ENCODE results near the gene SYT9.

SYT9 gene, protein sequence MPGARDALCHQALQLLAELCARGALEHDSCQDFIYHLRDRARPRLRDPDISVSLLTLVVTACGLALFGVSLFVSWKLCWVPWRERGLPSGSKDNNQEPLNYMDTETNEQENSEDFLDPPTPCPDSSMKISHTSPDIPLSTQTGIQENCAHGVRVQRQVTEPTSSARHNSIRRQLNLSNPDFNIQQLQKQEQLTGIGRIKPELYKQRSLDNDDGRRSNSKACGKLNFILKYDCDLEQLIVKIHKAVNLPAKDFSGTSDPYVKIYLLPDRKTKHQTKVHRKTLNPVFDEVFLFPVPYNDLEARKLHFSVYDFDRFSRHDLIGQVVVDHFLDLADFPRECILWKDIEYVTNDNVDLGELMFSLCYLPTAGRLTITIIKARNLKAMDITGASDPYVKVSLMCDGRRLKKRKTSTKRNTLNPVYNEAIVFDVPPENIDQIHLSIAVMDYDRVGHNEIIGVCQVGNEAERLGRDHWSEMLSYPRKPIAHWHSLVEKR

DNA sequence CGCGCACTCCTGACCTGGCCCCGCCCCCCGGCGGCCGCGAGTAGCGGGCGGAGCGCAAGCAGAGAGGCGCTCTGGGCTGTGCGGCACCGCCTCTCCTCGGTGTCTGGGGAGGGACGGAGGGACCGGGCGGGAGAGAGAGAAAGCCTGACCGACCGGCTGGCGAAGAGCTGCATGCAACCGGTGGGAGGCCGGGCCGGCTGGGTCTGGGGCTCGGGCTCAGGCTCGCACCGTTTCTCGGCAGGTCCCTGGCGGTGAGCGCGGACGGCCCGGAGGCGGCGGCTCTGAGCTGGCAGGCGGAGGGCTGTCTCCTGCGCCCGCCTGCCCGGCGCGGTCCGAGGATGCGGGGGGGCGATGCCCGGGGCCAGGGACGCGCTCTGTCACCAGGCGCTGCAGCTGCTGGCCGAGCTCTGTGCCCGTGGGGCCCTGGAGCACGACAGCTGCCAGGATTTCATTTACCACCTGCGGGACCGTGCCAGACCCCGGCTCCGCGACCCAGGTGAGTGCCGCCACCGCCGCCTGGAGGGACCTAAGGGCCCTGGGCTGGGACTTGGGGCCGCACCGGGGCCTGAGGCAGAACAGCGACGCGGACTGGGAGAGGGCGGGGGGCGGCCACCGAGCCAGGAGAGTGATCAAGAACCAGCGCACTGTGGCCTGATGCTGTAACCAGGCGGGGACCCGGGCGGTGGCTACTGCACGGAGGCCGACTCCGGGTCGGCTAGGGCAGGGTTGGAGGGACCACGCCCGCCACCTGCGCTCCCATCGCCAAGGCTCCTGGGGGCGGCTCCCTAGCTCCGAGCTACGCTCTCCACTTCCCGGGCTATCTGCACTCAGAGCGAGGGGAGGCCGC lies at the start of gene SYT9:
Gene SYT9 (plus strand): TSS at position 69 of the 847 bp plus-strand sequence. CDS start 283 bp downstream, at position 352.
- no peak within 1 kb of the TSS for H3K4me3 ChIP-seq
- H3K27me3 ChIP-seq (ENCODE audit: low read depth): peaks cover 6% of the 10 kb centered on the region; the same call in 1 of the 2 replicates
- in situ Hi-C loops (cut with MboI; ENCODE audit: low sequenced_read_pairs): no loop called here
- no peak for DNase-seq (ENCODE audit: low spot score in 2 of 2)
- H3K36me3 ChIP-seq (replicated peaks): no peaks in the 10 kb centered on the region
- no peaks in the 10 kb centered on the region for H3K4me1 ChIP-seq
- no peaks in the 10 kb centered on the region for H3K9me3 ChIP-seq

GRCh38 chr11:7202412-7202811 lies 49.3 kb upstream of the SYT9 start:
- in situ Hi-C loops (cut with MboI; ENCODE audit: low sequenced_read_pairs): no loop called here
- H3K4me3 ChIP-seq: no peak overlapping the region
- peaks cover 7% of the 10 kb centered on the region for H3K27me3 ChIP-seq (ENCODE audit: low read depth)
- DNase-seq (ENCODE audit: low spot score in 2 of 2): no peak
- no peaks in the 10 kb centered on the region for H3K4me1 ChIP-seq
- no peaks in the 10 kb centered on the region for H3K9me3 ChIP-seq
- no peaks in the 10 kb centered on the region for H3K36me3 ChIP-seq (replicated peaks)

GRCh38 chr11:7204778-7205177 lies 46.9 kb upstream of the SYT9 start:
- in situ Hi-C loops (cut with MboI; ENCODE audit: low sequenced_read_pairs): no loop called here
- no peak overlapping the region for H3K4me3 ChIP-seq
- H3K9me3 ChIP-seq: no peaks in the 10 kb centered on the region
- H3K36me3 ChIP-seq (replicated peaks): no peaks in the 10 kb centered on the region
- H3K27me3 ChIP-seq (ENCODE audit: low read depth): peaks cover 5% of the 10 kb centered on the region; the same call in 1 of the 2 replicates
- H3K4me1 ChIP-seq: no peaks in the 10 kb centered on the region
- DNase-seq (ENCODE audit: low spot score in 2 of 2): no peak

- Histone ChIP-seq H3K4me1 (no peaks in the 10 kb centered on the region), H3K4me3 (no peak overlapping the region), H3K9me3 (no peaks in the 10 kb centered on the region), H3K27me3 (ENCODE audit: low read depth) (peaks cover 3% of the 10 kb centered on the region; the same call in 1 of the 2 replicates), H3K36me3 (replicated peaks) (no peaks in the 10 kb centered on the region)
- in situ Hi-C loops (cut with MboI; ENCODE audit: low sequenced_read_pairs): no loop called here
- no peak for DNase-seq (ENCODE audit: low spot score in 2 of 2)
These were observed 43.3 kb upstream of the SYT9 start for GRCh38 chr11:7208391-7208790.

DNA sequence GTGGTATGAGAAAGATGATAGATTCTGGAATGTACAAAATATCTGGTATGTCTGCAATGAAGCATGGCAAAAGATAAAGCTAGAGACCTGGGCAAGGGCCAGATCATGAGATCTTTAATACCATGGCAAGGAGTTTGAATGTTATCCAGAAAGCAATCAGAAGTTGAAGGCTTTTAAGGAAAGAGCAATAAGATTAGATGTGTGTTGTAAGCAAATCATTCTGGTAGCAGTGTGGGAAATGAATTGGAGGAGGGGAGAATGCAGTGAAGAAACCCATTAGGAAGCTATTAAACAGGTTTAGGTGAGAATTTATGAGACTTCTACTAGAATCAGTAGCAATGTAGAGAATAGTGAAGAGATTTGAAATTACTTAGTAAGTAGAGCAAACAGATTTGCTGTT lies 32.2 kb upstream of the SYT9 start:
- H3K4me3 ChIP-seq: no peak overlapping the region
- no peaks in the 10 kb centered on the region for H3K9me3 ChIP-seq
- no peak for DNase-seq (ENCODE audit: low spot score in 2 of 2)
- H3K4me1 ChIP-seq: no peaks in the 10 kb centered on the region
- in situ Hi-C loops (cut with MboI; ENCODE audit: low sequenced_read_pairs): no loop called here
- H3K36me3 ChIP-seq (replicated peaks): no peaks in the 10 kb centered on the region
- peaks cover 4% of the 10 kb centered on the region for H3K27me3 ChIP-seq (ENCODE audit: low read depth)

- no peak for DNase-seq (ENCODE audit: low spot score in 2 of 2)
- in situ Hi-C loops (cut with MboI; ENCODE audit: low sequenced_read_pairs): no loop called here
- Histone ChIP-seq H3K36me3 (replicated peaks) (no peaks in the 10 kb centered on the region), H3K4me3 (no peak overlapping the region), H3K9me3 (no peaks in the 10 kb centered on the region), H3K27me3 (ENCODE audit: low read depth) (peaks cover 4% of the 10 kb centered on the region), H3K4me1 (no peaks in the 10 kb centered on the region)
These were observed 31.1 kb upstream of the SYT9 start for GRCh38 chr11:7220636-7221035.

DNA sequence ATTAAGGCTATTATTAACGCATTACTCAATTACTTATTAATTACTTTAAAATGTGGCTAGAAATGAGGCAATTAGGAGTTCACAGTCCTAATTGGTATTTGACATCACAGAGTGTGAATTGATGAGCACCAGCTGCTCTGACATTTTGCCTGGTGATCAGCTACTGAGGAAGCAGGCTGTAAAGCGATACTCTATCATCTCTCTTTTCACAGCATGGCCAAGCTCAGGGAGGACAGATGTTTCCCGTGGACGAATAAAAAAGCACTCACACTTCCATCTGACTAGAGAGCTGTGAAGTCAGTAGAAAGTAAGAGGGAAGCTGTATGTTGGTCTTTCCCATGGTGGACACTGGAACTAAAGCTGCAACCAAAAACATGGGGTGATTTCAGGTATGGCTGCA lies 29.1 kb upstream of the SYT9 start:
- no peaks in the 10 kb centered on the region for H3K9me3 ChIP-seq
- no peaks in the 10 kb centered on the region for H3K4me1 ChIP-seq
- H3K27me3 ChIP-seq (ENCODE audit: low read depth): peaks cover 2% of the 10 kb centered on the region
- H3K4me3 ChIP-seq: no peak overlapping the region
- in situ Hi-C loops (cut with MboI; ENCODE audit: low sequenced_read_pairs): no loop called here
- DNase-seq (ENCODE audit: low spot score in 2 of 2): no peak
- H3K36me3 ChIP-seq (replicated peaks): no peaks in the 10 kb centered on the region

DNA sequence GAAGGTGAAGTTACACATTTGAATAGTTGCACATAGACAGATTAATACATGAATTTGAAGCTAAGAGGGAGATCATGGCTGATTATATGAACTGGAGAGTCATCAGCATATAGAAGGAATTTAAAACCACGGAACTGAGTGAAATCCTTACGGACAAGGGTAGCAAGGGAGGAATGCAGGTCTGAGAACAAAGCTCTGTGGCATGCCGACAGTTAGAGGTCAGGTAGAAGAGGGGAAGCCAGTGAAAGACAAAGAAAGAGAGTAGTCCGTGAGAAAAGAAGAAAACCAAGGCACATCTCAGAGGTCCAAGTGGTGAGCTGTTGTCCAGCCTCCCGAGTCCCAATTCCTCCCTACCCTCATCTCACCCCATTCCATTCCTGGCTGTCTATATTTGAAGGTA lies 11.8 kb upstream of the SYT9 start:
- no peak for DNase-seq (ENCODE audit: low spot score in 2 of 2)
- in situ Hi-C loops (cut with MboI; ENCODE audit: low sequenced_read_pairs): no loop called here
- Histone ChIP-seq H3K9me3 (no peaks in the 10 kb centered on the region), H3K27me3 (ENCODE audit: low read depth) (peaks cover 23% of the 10 kb centered on the region), H3K4me1 (no peaks in the 10 kb centered on the region), H3K4me3 (no peak overlapping the region), H3K36me3 (replicated peaks) (no peaks in the 10 kb centered on the region)

- Histone ChIP-seq H3K4me1 (no peaks in the 10 kb centered on the region), H3K4me3 (no peak overlapping the region), H3K9me3 (no peaks in the 10 kb centered on the region), H3K36me3 (replicated peaks) (no peaks in the 10 kb centered on the region), H3K27me3 (ENCODE audit: low read depth) (peaks cover 14% of the 10 kb centered on the region)
- in situ Hi-C loops (cut with MboI; ENCODE audit: low sequenced_read_pairs): no loop called here
- DNase-seq (ENCODE audit: low spot score in 2 of 2): no peak
These were observed 6.4 kb upstream of the SYT9 start for GRCh38 chr11:7245341-7245740.

- in situ Hi-C loops (cut with MboI; ENCODE audit: low sequenced_read_pairs): no loop called here
These were observed 5.5 kb upstream of the SYT9 start for GRCh38 chr11:7246179-7246578.

DNA sequence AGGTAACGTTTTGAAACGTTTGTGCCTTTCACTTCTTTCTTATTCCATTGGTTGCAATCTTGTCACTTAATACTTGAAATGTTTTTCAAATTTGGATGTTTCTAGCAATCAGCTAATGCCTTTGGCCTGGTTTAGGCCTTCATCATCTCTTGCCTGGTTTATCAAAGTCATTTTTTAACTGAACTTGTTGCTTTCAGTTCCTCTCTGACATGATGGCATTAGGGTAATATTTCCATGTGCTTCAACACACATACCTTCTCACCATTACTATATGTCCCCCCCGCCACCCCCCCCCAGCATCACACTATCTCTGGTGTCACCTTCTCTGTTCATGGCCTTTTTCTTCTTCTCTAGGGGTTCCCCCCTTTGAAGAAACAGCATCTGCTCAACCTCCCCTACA lies 1.5 kb upstream of the SYT9 start:
- Histone ChIP-seq H3K36me3 (replicated peaks) (no peaks in the 10 kb centered on the region), H3K9me3 (no peaks in the 10 kb centered on the region), H3K4me1 (no peaks in the 10 kb centered on the region), H3K27me3 (ENCODE audit: low read depth) (peaks cover 8% of the 10 kb centered on the region; the same call in 1 of the 2 replicates), H3K4me3 (no peak overlapping the region)
- no peak for DNase-seq (ENCODE audit: low spot score in 2 of 2)
- in situ Hi-C loops (cut with MboI; ENCODE audit: low sequenced_read_pairs): no loop called here

More at GRCh38 chr11:7246179-7246578, 5.5 kb upstream of the SYT9 start:
- H3K4me1 ChIP-seq: no peaks in the 10 kb centered on the region
- H3K9me3 ChIP-seq: no peaks in the 10 kb centered on the region
- no peak overlapping the region for H3K4me3 ChIP-seq
- H3K36me3 ChIP-seq (replicated peaks): no peaks in the 10 kb centered on the region
- H3K27me3 ChIP-seq (ENCODE audit: low read depth): peaks cover 14% of the 10 kb centered on the region
- no peak for DNase-seq (ENCODE audit: low spot score in 2 of 2)

DNA sequence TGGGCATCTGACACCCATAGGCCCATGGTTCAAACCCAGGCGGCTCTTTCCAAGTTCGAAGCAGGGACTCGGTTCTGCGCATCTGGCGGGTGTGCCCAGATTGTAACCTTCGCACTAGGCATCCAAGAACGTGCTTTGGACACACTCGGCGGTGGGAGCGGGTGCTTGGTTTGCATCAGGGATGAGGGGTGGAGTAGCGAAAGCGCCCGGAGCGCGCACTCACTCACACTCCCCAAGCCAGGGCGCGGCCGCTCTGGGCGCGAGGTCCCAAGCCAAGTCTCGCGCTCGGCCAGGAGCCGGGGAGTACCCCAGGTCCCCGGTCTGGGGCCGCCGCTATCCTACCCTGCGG lies 243 bp upstream of the SYT9 start:
- H3K27me3 ChIP-seq (ENCODE audit: low read depth): peaks cover 6% of the 10 kb centered on the region; the same call in 1 of the 2 replicates
- DNase-seq (ENCODE audit: low spot score in 2 of 2): no peak
- no peaks in the 10 kb centered on the region for H3K4me1 ChIP-seq
- in situ Hi-C loops (cut with MboI; ENCODE audit: low sequenced_read_pairs): no loop called here
- H3K36me3 ChIP-seq (replicated peaks): no peaks in the 10 kb centered on the region
- H3K4me3 ChIP-seq: no peak overlapping the region
- no peaks in the 10 kb centered on the region for H3K9me3 ChIP-seq

- Histone ChIP-seq H3K36me3 (replicated peaks) (no peaks in the 10 kb centered on the region), H3K4me1 (no peaks in the 10 kb centered on the region), H3K9me3 (no peaks in the 10 kb centered on the region), H3K4me3 (no peak overlapping the region), H3K27me3 (ENCODE audit: low read depth) (peaks cover 6% of the 10 kb centered on the region)
- DNase-seq (ENCODE audit: low spot score in 2 of 2): no peak
- in situ Hi-C loops (cut with MboI; ENCODE audit: low sequenced_read_pairs): no loop called here
These were observed 1.0 kb downstream of the SYT9 start for GRCh38 chr11:7252683-7253213.

DNA sequence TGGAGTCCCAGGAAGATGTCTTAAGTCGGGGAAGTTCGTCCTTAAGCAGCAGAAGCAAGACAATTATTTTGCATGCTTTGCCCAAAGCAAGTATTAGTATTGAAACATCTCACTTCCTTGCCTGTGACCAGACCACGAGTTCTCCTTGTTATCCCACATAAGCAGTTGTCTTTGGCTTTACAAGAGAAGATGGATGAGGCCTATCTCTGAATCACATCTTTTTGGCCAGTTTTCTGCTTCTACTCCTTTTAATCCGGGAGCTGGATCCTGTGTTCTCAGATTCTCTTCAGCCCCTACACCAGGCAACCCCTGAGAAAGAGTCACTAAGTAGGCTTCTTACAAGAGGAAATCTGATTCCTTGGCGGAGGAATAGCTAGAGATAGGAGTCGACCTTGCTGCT lies 2.1 kb downstream of the SYT9 start:
- in situ Hi-C loops (cut with MboI; ENCODE audit: low sequenced_read_pairs): no loop called here

More for the DNA sequence above, 2.1 kb downstream of the SYT9 start:
- H3K4me3 ChIP-seq: no peak overlapping the region
- no peaks in the 10 kb centered on the region for H3K9me3 ChIP-seq
- no peaks in the 10 kb centered on the region for H3K4me1 ChIP-seq
- peaks cover 10% of the 10 kb centered on the region for H3K27me3 ChIP-seq (ENCODE audit: low read depth)
- H3K36me3 ChIP-seq (replicated peaks): no peaks in the 10 kb centered on the region
- no peak for DNase-seq (ENCODE audit: low spot score in 2 of 2)
